IMR-90 (cell line): ENCODE data around the gene FOXN3. TPM values are rescaled to one million over a fixed set of nuclear protein-coding genes. Genes with fewer than 3 reads are reported as not detected.

ENCODE experiments used
- ATAC-seq: fragments of 200-7000 bp; cut with Tn5 transposase; 2 replicates; pipeline ENCODE4 v1.9.1; 2020; ENCODE audit warnings: low read depth, mild to moderate bottlenecking, moderate library complexity
- BruUV-seq: library from RNA; stranded (reverse); fragments of 400-500 nt; replicated peaks from 2 replicates; lab custom pipeline; 2021; lab: Mats Ljungman, UMichigan
- CTCF ChIA-PET: fragments of 300-600 bp; formaldehyde crosslinking; extraction: SDS; loops from one replicate; lab custom pipeline; 2021; ENCODE audit warnings: antibody characterized with exemption; lab: Yijun Ruan, JAX
- POLR2A ChIA-PET: fragments of 300-600 bp; sonication (Branson Sonifier 250); formaldehyde crosslinking; loops from one replicate; lab custom pipeline; 2022; ENCODE audit warnings: antibody characterized with exemption; ENCODE audit not compliant: unreplicated experiment; lab: Charles Lee
- DNase-seq: peaks from one replicate; pipeline ENCODE4 v3.0.0; 2013
- H2AFZ ChIP-seq: replicated peaks from 2 replicates; pipeline ENCODE3; 2013; ENCODE audit warnings: low read length, mild to moderate bottlenecking; ENCODE audit not compliant: poor library complexity
- H2AK5ac ChIP-seq: 2 replicates; pipeline ENCODE4 v1.6.1; 2013; ENCODE audit warnings: low read depth, low read length, inconsistent platforms
- H2AK9ac ChIP-seq: replicated peaks from 2 replicates; pipeline ENCODE3; 2013; ENCODE audit warnings: mild to moderate bottlenecking, low read depth, low read length, moderate library complexity; ENCODE audit not compliant: poor library complexity
- H2BK120ac ChIP-seq: 2 replicates; pipeline ENCODE4 v1.6.1; 2013; ENCODE audit warnings: low read depth, low read length, inconsistent platforms
- H2BK15ac ChIP-seq: 3 replicates; pipeline ENCODE4 v1.6.1; 2013; ENCODE audit warnings: low read depth, low read length, inconsistent platforms
- H2BK20ac ChIP-seq: 2 replicates; pipeline ENCODE4 v1.6.1; 2013; ENCODE audit warnings: low read depth, mild to moderate bottlenecking, inconsistent platforms, low read length, moderate library complexity
- H2BK5ac ChIP-seq: 2 replicates; pipeline ENCODE4 v1.6.1; 2013; ENCODE audit warnings: mild to moderate bottlenecking, low read depth, low read length, inconsistent platforms; ENCODE audit not compliant: poor library complexity, severe bottlenecking
- H3K14ac ChIP-seq: replicated peaks from 2 replicates; pipeline ENCODE4 v1.6.1; 2013; ENCODE audit warnings: low read depth, low read length, inconsistent platforms
- H3K18ac ChIP-seq: 2 replicates; pipeline ENCODE4 v1.6.1; 2013; ENCODE audit warnings: low read depth, low read length, control low read depth
- H3K23ac ChIP-seq: 2 replicates; pipeline ENCODE4 v1.6.1; 2013; ENCODE audit warnings: low read depth, low read length, inconsistent platforms
- H3K27ac ChIP-seq: 2 replicates; pipeline ENCODE4 v1.5.1; 2013; ENCODE audit warnings: mild to moderate bottlenecking, control low read depth, low read length; ENCODE audit not compliant: insufficient read depth
- H3K27me3 ChIP-seq: 2 replicates; pipeline ENCODE4 v1.6.1; 2013; ENCODE audit warnings: low read length; ENCODE audit not compliant: control insufficient read depth, insufficient read depth
- H3K36me3 ChIP-seq: 2 replicates; pipeline ENCODE4 v1.6.1; 2013; ENCODE audit warnings: low read length, mixed read lengths; ENCODE audit not compliant: control insufficient read depth, insufficient read depth
- H3K4ac ChIP-seq: 2 replicates; pipeline ENCODE4 v1.6.1; 2013; ENCODE audit warnings: low read depth, low read length, inconsistent platforms
- H3K4me1 ChIP-seq: 2 replicates; pipeline ENCODE4 v1.6.1; 2013; ENCODE audit warnings: low read length, mixed read lengths; ENCODE audit not compliant: control insufficient read depth, insufficient read depth
- H3K4me2 ChIP-seq: 2 replicates; pipeline ENCODE4 v1.6.1; 2013; ENCODE audit warnings: low read depth, mild to moderate bottlenecking, control low read depth, low read length, moderate library complexity
- H3K4me3 ChIP-seq: 2 replicates; pipeline ENCODE4 v1.5.1; 2013; ENCODE audit warnings: low read depth, mild to moderate bottlenecking, control low read depth, low read length, moderate library complexity; ENCODE audit not compliant: insufficient read depth
- H3K56ac ChIP-seq: 2 replicates; pipeline ENCODE4 v1.6.1; 2013; ENCODE audit warnings: low read length, inconsistent platforms; ENCODE audit not compliant: insufficient read depth; ENCODE audit errors: extremely low read depth
- H3K79me1 ChIP-seq, 2 experiments: 2 replicates each; pipeline ENCODE4 v1.6.1; 2013; ENCODE audit warnings: low read length in 2 of 2, inconsistent platforms in 1 of 2, low read depth in 1 of 2
- H3K9ac ChIP-seq: 2 replicates; pipeline ENCODE4 v1.6.1; 2013; ENCODE audit warnings: low read depth, low read length, control low read depth
- H3K9me1 ChIP-seq: 2 replicates; pipeline ENCODE4 v1.6.1; 2013; ENCODE audit warnings: low read length, inconsistent platforms; ENCODE audit not compliant: insufficient read depth
- H3K9me3 ChIP-seq: 2 replicates; pipeline ENCODE4 v1.6.1; 2013; ENCODE audit warnings: low read length; ENCODE audit not compliant: control insufficient read depth, insufficient read depth
- H4K20me1 ChIP-seq: 2 replicates; pipeline ENCODE4 v1.6.1; 2013; ENCODE audit warnings: low read length, inconsistent platforms; ENCODE audit not compliant: insufficient read depth
- H4K5ac ChIP-seq: 2 replicates; pipeline ENCODE4 v1.6.1; 2013; ENCODE audit warnings: mild to moderate bottlenecking, low read depth, low read length, control low read depth
- H4K8ac ChIP-seq, 2 experiments: 2 replicates each; pipeline ENCODE4 v1.6.1; 2013; ENCODE audit warnings: low read depth in 2 of 2, low read length in 2 of 2, control low read depth in 1 of 2, inconsistent platforms in 1 of 2
- H4K91ac ChIP-seq: 2 replicates; pipeline ENCODE4 v1.6.1; 2013; ENCODE audit warnings: low read depth, low read length, inconsistent platforms; ENCODE audit not compliant: insufficient read depth
- BHLHE40 ChIP-seq: fragments of 150-350 bp; IDR thresholded peaks from 2 replicates; pipeline ENCODE4 v1.6.1; 2016; ENCODE audit warnings: mild to moderate bottlenecking, low read depth, low read length
- CEBPB ChIP-seq: IDR thresholded peaks from 2 replicates; pipeline ENCODE4 v1.6.1; 2012; ENCODE audit warnings: low read depth, low read length, improper control_type of control experiment
- CTCF ChIP-seq: conservative IDR thresholded peaks from 2 replicates; pipeline ENCODE4 v1.5.1; 2012; ENCODE audit warnings: mild to moderate bottlenecking, low read depth, low read length, improper control_type of control experiment
- MAZ ChIP-seq: IDR thresholded peaks from 2 replicates; pipeline ENCODE4 v1.6.1; 2012; ENCODE audit warnings: low read depth, mild to moderate bottlenecking, low read length, improper control_type of control experiment, moderate library complexity, borderline replicate concordance
- POLR2A ChIP-seq: IDR thresholded peaks from 2 replicates; pipeline ENCODE4 v1.6.1; 2012; ENCODE audit warnings: mild to moderate bottlenecking, low read depth, low read length
- RAD21 ChIP-seq: IDR thresholded peaks from 2 replicates; pipeline ENCODE4 v1.6.1; 2012; ENCODE audit warnings: low read length, improper control_type of control experiment
- RCOR1 ChIP-seq: IDR thresholded peaks from 2 replicates; pipeline ENCODE4 v1.6.1; 2012; ENCODE audit warnings: mild to moderate bottlenecking, low read length, improper control_type of control experiment; ENCODE audit not compliant: insufficient replicate concordance
- WGBS, 2 experiments: methylation state at CpG; one replicate each; pipeline versions ENCODE4 v1.1.5 to v1.1.7; 2013; ENCODE audit warnings: missing lambda C conversion rate in 2 of 2; ENCODE audit not compliant: insufficient read length in 1 of 2; ENCODE audit errors: extremely low coverage in 2 of 2; 5-methylcytosine and 5-hydroxymethylcytosine counted together
- dilution Hi-C: fragments of 300-500 bp; cut with HindIII; formaldehyde crosslinking; loops from one replicate; pipeline ENCODE4 v1.14.3; 2018; ENCODE audit warnings: low sequenced_read_pairs; ENCODE audit not compliant: unreplicated experiment
- in situ Hi-C: fragments of 300-500 bp; cut with MboI; formaldehyde crosslinking; loops from 3 replicates; pipeline ENCODE4 v1.14.3; 2019; ENCODE audit warnings: low sequenced_read_pairs, inconsistent platforms, mixed read lengths
- intact Hi-C: fragments of 100-400 bp; cut with micrococcal nuclease; formaldehyde crosslinking; loops from 2 replicates; pipeline ENCODE4 v1.10.0; 2022
- polyA plus RNA-seq, 3 experiments: library from polyadenylated mRNA; depleted of rRNA; stranded (reverse); fragments of >200 nt; gene quantifications; 2 replicates each; pipeline ENCODE4 v1.2.3, GENCODE V29; 2012; ENCODE audit warnings: low replicate concordance in 1 of 3
- total RNA-seq: library from RNA; depleted of rRNA; stranded (reverse); fragments of >200 nt; gene quantifications from 2 replicates; pipeline ENCODE4 v1.2.3, GENCODE V29; 2012
- TF ChIP-seq, protein P1 (sequence below): fragments of 150-350 bp; IDR thresholded peaks from 2 replicates; pipeline ENCODE4 v1.6.1; 2017; ENCODE audit warnings: mild to moderate bottlenecking, antibody characterized with exemption, low read length, low read depth

Gene FOXN3
- total and polyA plus RNA-seq, 2 of the 4 experiments (the other 2 are of a cell fraction): 22.6 to 33.7 TPM

DNA sequence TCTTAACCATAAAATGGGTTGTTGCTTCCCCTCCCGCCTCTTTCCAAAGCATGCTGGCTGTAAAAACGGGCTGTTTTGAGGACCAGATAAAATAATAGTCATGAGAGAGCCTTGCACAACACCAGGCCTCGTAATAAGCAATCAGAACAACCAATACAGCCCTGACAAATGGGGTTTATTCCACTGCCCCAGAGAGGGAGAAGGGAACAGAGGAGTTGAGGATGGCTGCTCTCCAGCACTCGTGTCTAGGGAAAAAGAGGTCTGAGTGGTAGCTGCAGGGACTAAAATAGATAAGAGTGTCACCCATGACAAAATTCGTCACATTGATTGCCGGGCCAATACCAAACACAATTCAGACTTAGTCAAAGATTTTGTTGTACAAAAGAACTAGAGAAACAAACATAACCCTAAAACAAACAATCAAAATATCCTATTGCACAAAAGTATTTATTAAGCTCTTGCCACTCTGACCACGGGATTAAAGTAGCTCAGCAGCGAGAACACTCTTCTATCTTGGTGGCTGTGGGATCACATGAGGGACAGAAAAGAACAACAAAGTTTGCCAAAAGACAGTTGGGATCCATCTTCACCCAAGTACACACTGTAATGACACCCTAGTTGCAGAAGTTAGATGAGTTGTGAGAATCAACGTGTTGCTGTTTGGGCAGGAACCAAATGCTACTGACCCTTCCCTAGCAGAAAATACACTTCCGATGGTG is 188.0 kb downstream of the FOXN3 start:
- H3K9ac ChIP-seq: no peak overlapping the region

More for the DNA sequence above, 188.0 kb downstream of the FOXN3 start:
- peak overlapping the region; percentile 8; the same call in 1 of the 2 replicates for H2AK5ac ChIP-seq
- TF ChIP-seq, protein P1, sequence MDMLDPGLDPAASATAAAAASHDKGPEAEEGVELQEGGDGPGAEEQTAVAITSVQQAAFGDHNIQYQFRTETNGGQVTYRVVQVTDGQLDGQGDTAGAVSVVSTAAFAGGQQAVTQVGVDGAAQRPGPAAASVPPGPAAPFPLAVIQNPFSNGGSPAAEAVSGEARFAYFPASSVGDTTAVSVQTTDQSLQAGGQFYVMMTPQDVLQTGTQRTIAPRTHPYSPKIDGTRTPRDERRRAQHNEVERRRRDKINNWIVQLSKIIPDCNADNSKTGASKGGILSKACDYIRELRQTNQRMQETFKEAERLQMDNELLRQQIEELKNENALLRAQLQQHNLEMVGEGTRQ: no peak
- TF ChIP-seq RAD21 (no peak), RCOR1 (no peak), CEBPB (peak; percentile 26; the same call in 1 of the 2 replicates), MAZ (no peak), CTCF (no peak), BHLHE40 (no peak), POLR2A (no peak)
- H3K23ac ChIP-seq: peak overlapping the region; percentile 46; the same call in 1 of the 2 replicates
- H4K91ac ChIP-seq: no peak overlapping the region
- peaks cover 16% of the 10 kb centered on the region for H3K9me1 ChIP-seq
- H2BK15ac ChIP-seq: no peak overlapping the region
- dilution Hi-C loops (no loop called here), in situ Hi-C loops (no loop called here), intact Hi-C loops (no loop called here)
- H2BK20ac ChIP-seq: no peak overlapping the region
- H3K4ac ChIP-seq: no peak overlapping the region
- no peak overlapping the region for H2BK5ac ChIP-seq
- peaks cover 33 to 80% of the 10 kb centered on the region in 2 experiments for H3K79me1 ChIP-seq
- no peaks in the 10 kb centered on the region for H3K27me3 ChIP-seq
- no peaks in the 10 kb centered on the region for H3K36me3 ChIP-seq
- no peak overlapping the region for H3K4me2 ChIP-seq
- H4K20me1 ChIP-seq: peaks cover 45% of the 10 kb centered on the region
- no peak overlapping the region for H3K14ac ChIP-seq
- DNase-seq: no peak
- no peak overlapping the region for H4K8ac ChIP-seq
- no peak overlapping the region for H3K18ac ChIP-seq
- no peak overlapping the region for H2BK120ac ChIP-seq
- H2AK9ac ChIP-seq: peak overlapping the region; percentile 22
- no CpG with 5 or more reads among the region's 10 CpGs for WGBS, 2 experiments
- BruUV-seq: no TSS peak
- H4K5ac ChIP-seq: no peak overlapping the region
- no peak overlapping the region for H3K27ac ChIP-seq
- H3K56ac ChIP-seq: no peak overlapping the region
- ChIA-PET CTCF (no interaction called here), POLR2A (no interaction called here)
- H2AFZ ChIP-seq: no peak overlapping the region
- ATAC-seq: no peak; the same call in 1 of the 2 replicates
- H3K4me1 ChIP-seq: peaks cover 5% of the 10 kb centered on the region
- H3K9me3 ChIP-seq: no peaks in the 10 kb centered on the region
- no peak overlapping the region for H3K4me3 ChIP-seq
